HG02571 (cell line): ENCODE results near the gene MTFP1.

Experiments used
- ATAC-seq: cut with Tn5 transposase; IDR thresholded peaks from one replicate; pipeline ENCODE4 v1.9.1; 2021; ENCODE audit warnings: mild to moderate bottlenecking, moderate library complexity; ENCODE audit not compliant: unreplicated experiment

Gene MTFP1

GRCh38 chr22:30424534-30425326 lies 838 bp upstream of the MTFP1 start:
- ATAC-seq = no peak

- no peak for ATAC-seq
Observed at GRCh38 chr22:30425327-30425615, 297 bp upstream of the MTFP1 start.

- no peak for ATAC-seq
Observed at GRCh38 chr22:30426388-30427353, 1.1 kb downstream of the MTFP1 start.

GRCh38 chr22:30427871-30428270 lies 2.3 kb downstream of the MTFP1 start:
- no peak for ATAC-seq

GRCh38 chr22:30429887-30430286 lies 4.3 kb downstream of the MTFP1 start:
- no peak for ATAC-seq

GRCh38 chr22:30430933-30431332 lies 5.4 kb downstream of the MTFP1 start:
- ATAC-seq = no peak

GRCh38 chr22:30432096-30432495 lies 6.5 kb downstream of the MTFP1 start:
- ATAC-seq = no peak

- no peak for ATAC-seq
Observed at GRCh38 chr22:30432520-30432919, 7.0 kb downstream of the MTFP1 start.

- no peak for ATAC-seq
Observed at GRCh38 chr22:30433227-30433626, 7.7 kb downstream of the MTFP1 start.

GRCh38 chr22:30433773-30434172 lies 8.2 kb downstream of the MTFP1 start:
- ATAC-seq = no peak

GRCh38 chr22:30434843-30435242 lies 9.3 kb downstream of the MTFP1 start:
- no peak for ATAC-seq

GRCh38 chr22:30435674-30436126 lies 10.1 kb downstream of the MTFP1 start:
- ATAC-seq = no peak

GRCh38 chr22:30436196-30436595 lies 10.6 kb downstream of the MTFP1 start:
- no peak for ATAC-seq

- no peak for ATAC-seq
Observed at GRCh38 chr22:30438559-30438958, 13.0 kb downstream of the MTFP1 start.

- ATAC-seq = no peak
Observed at GRCh38 chr22:30439226-30439625, 13.7 kb downstream of the MTFP1 start.

GRCh38 chr22:30439836-30440235 lies 14.3 kb downstream of the MTFP1 start:
- no peak for ATAC-seq

GRCh38 chr22:30441088-30441487 lies 15.5 kb downstream of the MTFP1 start:
- no peak for ATAC-seq

- no peak for ATAC-seq
Observed at GRCh38 chr22:30444632-30445437, 19.3 kb downstream of the MTFP1 start.

- ATAC-seq = no peak
Observed at GRCh38 chr22:30445438-30446145, 20.0 kb downstream of the MTFP1 start.

- no peak for ATAC-seq
Observed at GRCh38 chr22:30447656-30448055, 22.1 kb downstream of the MTFP1 start.
